SU-DHL-6 (cell line): ENCODE results near the gene DMAP1.

ENCODE experiments used
- H2AFZ ChIP-seq: fragments of 200-600 bp; sonication (generic); 2 replicates; pipeline ENCODE4 v1.6.1; 2014; ENCODE audit warnings: low read depth, mild to moderate bottlenecking, moderate library complexity, mixed read lengths, antibody characterized with exemption, low read length; ENCODE audit not compliant: severe bottlenecking
- H3F3A ChIP-seq: fragments of 200-600 bp; shearing (Covaris generic); 2 replicates; pipeline ENCODE4 v1.6.0; 2016; ENCODE audit warnings: antibody characterized with exemption, mild to moderate bottlenecking; ENCODE audit not compliant: insufficient read depth
- H3K27ac ChIP-seq: fragments of 200-600 bp; sonication (generic); 2 replicates; pipeline ENCODE4 v1.5.1; 2016; ENCODE audit warnings: low read depth, mild to moderate bottlenecking, low read length, moderate library complexity, mixed read lengths
- H3K27me3 ChIP-seq: fragments of 200-600 bp; sonication (generic), shearing (Covaris generic); 2 replicates; pipeline ENCODE4 v1.6.0; 2014; ENCODE audit warnings: mild to moderate bottlenecking, low read length
- H3K36me3 ChIP-seq: fragments of 200-600 bp; sonication (generic); 2 replicates; pipeline ENCODE4 v1.6.1; 2014; ENCODE audit warnings: mild to moderate bottlenecking, low read length, mixed read lengths
- H3K4me2 ChIP-seq: fragments of 300-600, 200-600 bp; shearing (Covaris generic), sonication (generic); 2 replicates; pipeline ENCODE4 v1.6.0; 2014; ENCODE audit warnings: low read length, low read depth, mild to moderate bottlenecking; ENCODE audit not compliant: poor library complexity, severe bottlenecking
- H3K4me3 ChIP-seq: fragments of 200-600 bp; sonication (generic); 2 replicates; pipeline ENCODE4 v1.5.1; 2014; ENCODE audit warnings: antibody characterized with exemption, low read length, mild to moderate bottlenecking, mixed read lengths; ENCODE audit not compliant: insufficient read depth, poor library complexity, severe bottlenecking
- H3K79me2 ChIP-seq: fragments of 200-600 bp; sonication (generic); 2 replicates; pipeline ENCODE4 v1.6.1; 2014; ENCODE audit warnings: mild to moderate bottlenecking, low read length, moderate library complexity; ENCODE audit not compliant: insufficient read depth
- H3K9ac ChIP-seq: fragments of 200-600 bp; sonication (generic); 2 replicates; pipeline ENCODE4 v1.7.0; 2014; ENCODE audit warnings: mild to moderate bottlenecking, low read length
- H3K9me2 ChIP-seq: fragments of 200-600 bp; sonication (generic); replicated peaks from 2 replicates; pipeline ENCODE4 v1.6.1; 2014; ENCODE audit warnings: low read length; ENCODE audit not compliant: insufficient read depth
- H3K9me3 ChIP-seq: fragments of 200-600 bp; sonication (generic); 2 replicates; pipeline ENCODE4 v1.6.1; 2014; ENCODE audit warnings: low read length, mixed read lengths; ENCODE audit not compliant: insufficient read depth
- H4K20me1 ChIP-seq: fragments of 200-600 bp; sonication (generic); 2 replicates; pipeline ENCODE4 v1.6.1; 2014; ENCODE audit warnings: low read depth, mild to moderate bottlenecking, antibody characterized with exemption, low read length, moderate library complexity, mixed read lengths
- EZH2phosphoT487 ChIP-seq: fragments of 200-600 bp; sonication (generic), shearing (Covaris generic); conservative IDR thresholded peaks from 2 replicates; pipeline ENCODE4 v1.6.1; 2018; ENCODE audit warnings: mild to moderate bottlenecking, antibody characterized with exemption, low read length, moderate library complexity, mixed read lengths
- TF ChIP-seq, protein P1 (sequence below): fragments of 200-600 bp; sonication (generic); IDR thresholded peaks from one replicate; pipeline ENCODE4 v1.5.1; 2017; ENCODE audit warnings: antibody characterized with exemption, mild to moderate bottlenecking, low read length, moderate library complexity; ENCODE audit not compliant: insufficient read depth, poor library complexity, severe bottlenecking

The DMAP1 gene

DNA sequence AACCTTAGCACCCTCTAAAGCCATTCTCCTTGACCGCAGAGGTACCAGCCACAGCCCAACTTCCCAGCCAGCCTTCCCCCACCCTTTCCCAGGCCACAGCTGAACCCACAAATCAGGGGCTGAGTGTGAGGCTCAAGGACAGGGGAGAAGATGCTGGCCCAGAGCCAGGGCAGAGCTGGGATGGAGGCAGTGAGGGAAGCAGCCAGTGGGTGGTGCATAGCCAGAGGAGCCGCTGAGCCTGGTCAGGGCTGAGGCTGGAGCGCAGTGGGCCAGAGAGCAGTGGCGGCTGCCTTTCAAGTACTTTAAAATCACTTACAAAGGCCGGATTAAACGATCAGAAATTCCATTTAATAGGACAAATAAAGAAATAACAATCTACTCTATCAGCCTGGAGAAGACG, 36.3 kb downstream of the DMAP1 start:
- Histone ChIP-seq H3K27ac (no peak overlapping the region), H3K9me3 (no peaks in the 10 kb centered on the region), H3K79me2 (no peaks in the 10 kb centered on the region), H3K4me2 (no peak overlapping the region), H4K20me1 (no peaks in the 10 kb centered on the region), H3K9ac (no peak overlapping the region), H3K4me3 (no peak overlapping the region), H2AFZ (no peak overlapping the region), H3K27me3 (no peaks in the 10 kb centered on the region), H3K9me2 (no peaks in the 10 kb centered on the region), H3K36me3 (no peaks in the 10 kb centered on the region), H3F3A (no peaks in the 10 kb centered on the region)
- TF ChIP-seq, protein P1, sequence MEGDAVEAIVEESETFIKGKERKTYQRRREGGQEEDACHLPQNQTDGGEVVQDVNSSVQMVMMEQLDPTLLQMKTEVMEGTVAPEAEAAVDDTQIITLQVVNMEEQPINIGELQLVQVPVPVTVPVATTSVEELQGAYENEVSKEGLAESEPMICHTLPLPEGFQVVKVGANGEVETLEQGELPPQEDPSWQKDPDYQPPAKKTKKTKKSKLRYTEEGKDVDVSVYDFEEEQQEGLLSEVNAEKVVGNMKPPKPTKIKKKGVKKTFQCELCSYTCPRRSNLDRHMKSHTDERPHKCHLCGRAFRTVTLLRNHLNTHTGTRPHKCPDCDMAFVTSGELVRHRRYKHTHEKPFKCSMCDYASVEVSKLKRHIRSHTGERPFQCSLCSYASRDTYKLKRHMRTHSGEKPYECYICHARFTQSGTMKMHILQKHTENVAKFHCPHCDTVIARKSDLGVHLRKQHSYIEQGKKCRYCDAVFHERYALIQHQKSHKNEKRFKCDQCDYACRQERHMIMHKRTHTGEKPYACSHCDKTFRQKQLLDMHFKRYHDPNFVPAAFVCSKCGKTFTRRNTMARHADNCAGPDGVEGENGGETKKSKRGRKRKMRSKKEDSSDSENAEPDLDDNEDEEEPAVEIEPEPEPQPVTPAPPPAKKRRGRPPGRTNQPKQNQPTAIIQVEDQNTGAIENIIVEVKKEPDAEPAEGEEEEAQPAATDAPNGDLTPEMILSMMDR, result no peak
- TF ChIP-seq EZH2phosphoT487, result no peak

DNA sequence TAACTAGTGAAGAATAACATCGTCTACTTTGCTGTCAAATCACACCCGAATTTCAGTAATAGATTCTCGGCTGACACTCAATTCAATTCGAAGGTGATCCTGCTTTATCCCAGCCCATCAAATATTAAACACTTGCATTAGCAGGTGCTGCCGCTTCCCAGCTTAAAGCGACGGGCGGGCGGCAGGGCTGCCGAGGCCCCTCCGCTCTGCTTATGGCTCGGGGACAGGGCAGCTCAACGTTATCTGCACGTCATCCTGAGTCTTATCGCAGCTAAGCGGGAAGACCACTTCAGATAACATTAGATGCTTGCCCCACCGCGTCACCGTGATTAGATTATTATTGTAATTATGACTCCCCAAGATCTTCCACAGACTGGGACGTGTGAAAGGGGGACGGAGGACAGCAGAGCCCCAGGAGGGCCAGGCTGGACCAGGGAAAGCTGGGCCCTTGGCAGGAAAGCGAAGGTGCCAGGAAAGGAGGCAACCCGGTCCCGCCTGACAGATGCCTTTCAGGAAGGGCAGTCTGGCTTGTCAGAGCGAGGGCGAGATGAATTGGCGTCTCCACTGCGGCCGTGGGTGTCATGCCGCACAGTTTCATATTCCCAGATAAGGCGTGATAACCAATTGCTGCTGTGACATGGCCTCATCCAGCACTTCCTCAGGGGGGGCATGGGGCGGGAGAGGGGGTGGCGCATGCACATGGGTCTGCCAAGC, 37.0 kb downstream of the DMAP1 start:
- TF ChIP-seq, protein P1, result no peak
- TF ChIP-seq EZH2phosphoT487, result no peak
- no peak overlapping the region for H3K4me2 ChIP-seq

DNA sequence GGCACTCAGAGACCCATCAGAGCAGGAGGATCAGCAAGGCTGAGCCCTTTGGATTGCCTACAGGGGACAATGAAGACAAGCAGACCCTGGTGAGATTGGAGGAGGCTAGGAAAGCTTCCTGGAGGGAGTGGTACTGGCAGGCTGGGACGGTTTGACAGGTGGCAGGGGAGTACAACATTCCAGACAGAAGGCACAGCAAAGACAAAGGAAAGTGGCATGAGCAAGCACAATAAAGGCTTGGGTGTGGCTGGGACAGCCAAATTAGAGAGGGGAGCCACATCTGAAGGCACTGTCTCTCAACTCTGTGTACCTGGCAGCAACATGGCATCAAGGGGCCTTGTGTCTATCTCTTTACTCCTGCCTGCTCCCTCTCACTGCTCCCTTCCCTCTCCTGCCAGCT, 38.2 kb downstream of the DMAP1 start:
- Histone ChIP-seq H3K79me2 (no peaks in the 10 kb centered on the region), H3K4me2 (no peak overlapping the region), H3K27me3 (no peaks in the 10 kb centered on the region), H3K4me3 (no peak overlapping the region), H3K9me3 (no peaks in the 10 kb centered on the region), H3K27ac (no peak overlapping the region), H3K9me2 (no peaks in the 10 kb centered on the region), H4K20me1 (no peaks in the 10 kb centered on the region), H3F3A (no peaks in the 10 kb centered on the region), H3K36me3 (no peaks in the 10 kb centered on the region), H2AFZ (no peak overlapping the region), H3K9ac (no peak overlapping the region)
- TF ChIP-seq, protein P1, result no peak
- no peak for TF ChIP-seq EZH2phosphoT487

More for the DNA sequence above, 37.0 kb downstream of the DMAP1 start:
- H3K9me2 ChIP-seq, result no peaks in the 10 kb centered on the region
- H3K9ac ChIP-seq, result no peak overlapping the region
- no peak overlapping the region for H3K4me3 ChIP-seq
- H4K20me1 ChIP-seq, result no peaks in the 10 kb centered on the region
- no peaks in the 10 kb centered on the region for H3K9me3 ChIP-seq
- no peak overlapping the region for H2AFZ ChIP-seq
- H3K27me3 ChIP-seq, result no peaks in the 10 kb centered on the region
- H3K36me3 ChIP-seq, result no peaks in the 10 kb centered on the region
- no peaks in the 10 kb centered on the region for H3K79me2 ChIP-seq
- H3K27ac ChIP-seq, result no peak overlapping the region
- H3F3A ChIP-seq, result no peaks in the 10 kb centered on the region
